IPS-NIHi7 (cell line): ENCODE data around the gene GALNT14.
A peak's percentile ranks its signal among the peaks of the same experiment; 100 is the strongest.

Source experiments
- DNase-seq: peaks from one replicate; pipeline ENCODE4 v3.0.0; 2012; ENCODE audit warnings: mixed read lengths; ENCODE audit errors: extremely low spot score

The GALNT14 gene

GRCh38 chr2:31087491-31087890 lies 50.7 kb downstream of the GALNT14 start:
- no peak for DNase-seq

DNA sequence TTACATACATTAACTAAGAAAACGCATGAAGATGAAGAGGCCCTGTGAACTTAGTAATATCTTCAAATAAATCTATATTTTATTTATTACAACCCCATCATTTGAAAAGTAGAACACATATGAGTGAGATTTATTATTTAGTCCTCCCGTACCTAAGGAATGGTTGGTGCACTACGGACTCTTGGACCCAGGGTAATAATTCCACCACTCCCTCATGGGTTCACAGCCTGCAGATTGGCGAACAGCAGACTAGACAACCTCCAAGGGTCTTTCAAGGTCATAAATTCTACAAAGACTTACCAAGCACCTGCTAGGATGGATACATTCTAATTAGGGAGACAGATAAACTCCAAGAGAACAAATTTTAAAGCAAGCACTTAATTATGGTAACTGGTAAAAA lies 51.6 kb downstream of the GALNT14 start:
- DNase-seq, result no peak

DNA sequence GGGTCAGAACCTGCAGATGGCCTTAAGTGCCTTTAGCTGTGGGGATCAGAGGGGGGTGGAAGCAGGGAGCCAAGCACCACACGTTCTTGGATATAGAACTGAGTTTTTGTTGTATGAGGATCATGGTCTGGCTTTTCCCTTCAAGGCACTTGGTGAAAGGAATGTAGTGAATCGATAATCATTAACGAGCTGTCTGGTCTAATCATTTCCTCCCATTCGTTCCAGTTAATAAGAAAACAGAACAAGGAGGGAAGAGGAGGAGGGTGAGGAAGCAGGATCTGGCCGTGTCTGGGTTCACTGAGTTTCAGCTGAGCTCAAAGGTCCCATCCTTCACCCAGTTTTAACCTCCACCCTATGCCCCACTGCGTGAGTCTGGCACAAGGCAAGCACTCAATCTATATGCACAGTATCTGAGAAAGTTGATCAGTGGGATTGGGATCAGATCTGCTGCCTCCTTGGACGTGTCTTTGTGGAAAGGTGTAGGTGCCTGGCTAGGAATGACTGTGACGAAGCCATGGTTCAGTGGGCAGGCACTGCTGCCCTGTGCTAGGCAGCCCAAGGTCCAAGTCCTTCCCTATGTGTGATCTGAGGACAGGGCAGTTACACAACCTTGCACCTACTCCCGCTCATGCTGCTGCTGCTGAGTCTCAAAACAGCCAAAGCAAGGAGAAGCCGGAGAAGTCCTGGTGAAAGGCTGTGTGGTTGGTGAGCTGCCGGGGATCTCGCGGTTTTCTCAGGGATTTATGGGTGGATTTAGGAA lies 54.8 kb downstream of the GALNT14 start:
- no peak for DNase-seq

DNA sequence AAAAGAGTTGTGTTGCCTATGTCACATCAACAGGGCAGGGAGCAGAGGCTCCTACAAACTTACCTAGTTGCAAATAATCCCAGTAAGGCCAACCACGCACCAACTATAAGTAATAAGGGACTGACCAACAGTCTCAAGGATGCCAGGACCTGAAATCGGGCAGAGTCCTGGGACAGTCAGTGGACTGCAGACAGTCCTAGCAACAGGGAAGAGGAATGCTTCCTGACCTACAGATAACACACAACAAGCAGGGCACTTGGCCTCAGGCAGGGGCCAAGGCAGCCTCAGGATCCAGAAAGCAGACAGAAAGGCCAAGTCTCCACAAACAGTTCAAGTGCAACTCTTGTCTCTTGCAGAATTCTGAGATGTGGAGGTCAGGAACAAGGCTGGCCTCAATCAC lies 56.2 kb downstream of the GALNT14 start:
- no peak for DNase-seq

- DNase-seq, result no peak
These were observed 56.7 kb downstream of the GALNT14 start for GRCh38 chr2:31081492-31081891.

- no peak for DNase-seq
These were observed 57.9 kb downstream of the GALNT14 start for GRCh38 chr2:31080361-31080760.

DNA sequence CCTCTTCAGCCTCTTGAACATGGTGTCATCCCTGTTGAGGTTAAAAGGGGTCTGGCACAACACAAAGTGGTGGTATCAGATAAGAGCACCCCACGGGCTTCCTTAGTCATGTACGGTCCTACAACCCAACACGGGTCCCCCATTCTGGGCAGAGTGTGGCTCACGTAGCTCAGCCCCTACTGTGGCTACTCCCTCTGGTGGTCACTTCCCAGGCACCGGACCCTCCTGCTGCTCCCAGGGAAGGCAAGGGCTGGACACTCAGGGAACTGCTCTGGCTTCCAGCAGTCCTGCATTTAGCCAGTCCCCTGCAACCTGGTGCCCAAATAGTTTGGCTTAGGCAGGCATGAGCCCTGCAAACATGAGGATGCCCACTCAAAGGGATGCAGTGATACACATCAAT lies 58.6 kb downstream of the GALNT14 start:
- DNase-seq, result peak; percentile 86

DNA sequence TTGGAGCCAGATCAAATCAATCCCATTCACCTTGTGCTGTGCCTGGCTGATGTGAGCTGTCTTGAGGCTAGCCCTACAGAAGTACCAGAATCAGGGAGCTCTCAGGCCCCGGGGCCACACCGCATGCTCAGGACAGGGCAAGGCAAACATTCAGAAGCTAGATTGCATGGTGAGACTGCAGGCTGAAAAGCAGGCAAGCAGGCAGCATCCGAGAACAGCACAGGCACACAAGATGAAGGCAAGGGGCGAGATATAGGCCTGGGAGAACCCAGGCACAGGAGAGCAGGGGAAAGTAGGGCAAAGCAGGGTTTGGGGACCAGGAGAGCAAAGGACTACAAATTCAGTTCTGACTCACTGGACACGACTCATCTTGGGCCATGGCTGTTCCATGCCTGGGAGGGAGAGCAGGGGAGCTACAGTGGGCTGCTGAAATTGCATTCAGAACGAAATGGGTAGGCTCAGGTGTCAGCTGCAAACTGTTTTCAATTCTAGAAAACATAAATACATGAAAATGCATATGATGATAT lies 59.6 kb downstream of the GALNT14 start:
- DNase-seq, result no peak

- no peak for DNase-seq
These were observed 60.2 kb downstream of the GALNT14 start for GRCh38 chr2:31078011-31078410.

DNA sequence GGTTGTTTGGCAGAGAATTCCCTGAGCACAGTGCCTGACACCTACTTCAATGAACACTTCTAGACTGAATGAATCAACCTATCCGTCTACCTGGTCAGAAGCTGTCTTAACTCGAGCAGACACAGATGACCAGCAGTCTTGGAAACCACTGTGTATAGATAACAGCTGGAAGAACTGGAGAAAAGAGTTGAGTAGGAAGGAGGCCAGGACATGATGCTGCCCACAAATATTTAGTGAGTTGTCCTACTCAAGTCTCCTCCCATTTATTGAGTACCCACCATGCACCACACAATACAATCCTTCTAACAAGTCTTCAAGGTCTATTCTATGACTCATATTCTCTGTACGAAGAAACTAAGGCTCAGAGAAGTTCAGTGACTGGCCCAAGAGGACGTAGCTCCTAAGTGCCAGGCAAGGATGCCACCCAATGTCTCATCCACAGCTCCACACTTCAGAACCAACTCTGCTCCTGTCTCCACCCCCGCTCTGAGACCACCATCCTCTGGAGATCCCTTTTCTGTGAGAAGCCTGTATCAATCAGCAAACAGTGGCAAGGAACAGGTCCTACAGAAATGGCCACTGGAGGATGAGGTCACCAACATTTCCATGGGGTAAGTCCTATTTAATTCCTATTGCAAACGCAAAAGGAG lies 62.2 kb downstream of the GALNT14 start:
- no peak for DNase-seq

DNA sequence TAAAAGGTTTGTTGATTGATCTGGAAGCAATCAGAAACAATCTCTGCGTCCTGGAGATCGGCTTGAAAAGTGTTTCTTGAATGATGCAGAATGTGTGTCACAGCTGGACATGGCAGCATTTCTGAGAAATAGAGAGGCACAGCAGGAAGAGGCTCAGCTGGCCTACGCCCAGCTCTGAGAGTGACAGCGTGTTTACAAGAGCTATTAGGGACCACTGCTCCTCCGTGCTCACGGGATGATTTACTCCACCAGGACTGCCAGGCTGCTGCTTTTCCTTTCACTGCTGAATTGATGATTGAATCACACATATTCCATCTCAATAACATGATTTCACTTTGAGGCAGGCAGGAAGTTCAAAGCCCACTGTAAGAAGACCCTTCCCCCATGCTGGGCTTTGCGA lies 62.8 kb downstream of the GALNT14 start:
- no peak for DNase-seq

DNA sequence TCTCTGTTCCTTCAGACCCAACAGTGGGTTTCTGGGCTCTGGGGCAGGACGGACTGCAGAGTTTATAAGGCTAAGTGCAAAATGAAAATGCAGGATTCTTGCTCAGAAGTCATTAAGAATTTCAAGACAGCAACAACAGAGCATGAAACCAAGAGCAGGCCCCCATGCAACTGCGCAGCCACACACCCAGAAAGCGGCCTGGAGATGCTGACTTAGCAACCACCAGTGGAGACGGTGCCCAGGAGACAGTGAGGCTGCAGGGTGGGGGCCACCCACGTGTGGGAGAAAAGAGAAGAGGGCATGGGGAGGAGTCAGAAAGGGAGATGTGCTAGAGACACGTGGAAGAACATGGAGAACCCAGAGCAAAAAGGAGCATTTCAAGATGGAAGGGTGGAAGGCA lies 66.5 kb downstream of the GALNT14 start:
- DNase-seq, result no peak

- DNase-seq, result no peak
These were observed 67.7 kb downstream of the GALNT14 start for GRCh38 chr2:31070339-31071125.

- DNase-seq, result no peak
These were observed 68.5 kb downstream of the GALNT14 start for GRCh38 chr2:31069643-31070325.

DNA sequence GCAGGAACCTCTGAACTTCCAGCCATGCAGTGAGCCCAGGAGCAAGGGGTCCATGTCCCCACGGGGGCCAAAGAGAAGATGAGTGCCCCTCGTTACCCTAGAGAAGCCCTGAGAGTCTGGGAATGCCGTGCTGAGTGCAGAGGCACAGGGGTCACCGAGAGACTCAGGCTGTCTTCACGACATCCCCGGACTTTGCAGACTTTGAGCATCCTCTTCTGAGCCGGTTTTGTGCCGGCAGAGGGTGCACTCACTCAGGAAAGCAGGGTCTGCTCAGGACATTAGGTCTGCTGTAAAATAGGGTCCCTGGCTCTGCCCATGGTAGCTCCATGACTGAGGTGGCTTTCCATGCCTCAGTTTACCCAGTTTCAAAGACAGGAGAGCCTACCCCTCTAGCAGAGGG lies 71.0 kb downstream of the GALNT14 start:
- no peak for DNase-seq

GRCh38 chr2:31066551-31066950 lies 71.7 kb downstream of the GALNT14 start:
- DNase-seq, result no peak

- no peak for DNase-seq
These were observed 72.2 kb downstream of the GALNT14 start for GRCh38 chr2:31066086-31066485.

DNA sequence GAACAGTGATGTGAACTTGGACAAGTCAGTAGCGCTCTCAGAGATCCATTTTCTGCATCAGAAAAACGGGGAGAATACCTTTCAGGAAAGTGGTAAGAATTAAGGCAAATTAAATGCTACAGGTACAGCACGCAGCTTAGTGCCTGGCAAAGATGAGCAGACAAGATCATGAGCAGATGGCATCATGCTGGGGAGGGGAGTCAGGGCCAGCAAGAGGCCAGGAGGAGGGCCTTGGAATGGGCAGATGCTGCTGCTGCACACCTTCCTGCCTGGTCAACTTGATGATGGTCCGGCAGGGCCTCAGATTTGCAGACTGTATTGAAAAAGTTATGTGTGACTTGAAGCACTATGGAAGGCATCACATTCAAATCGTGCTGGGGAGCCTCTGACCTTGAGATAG lies 72.9 kb downstream of the GALNT14 start:
- no peak for DNase-seq

DNA sequence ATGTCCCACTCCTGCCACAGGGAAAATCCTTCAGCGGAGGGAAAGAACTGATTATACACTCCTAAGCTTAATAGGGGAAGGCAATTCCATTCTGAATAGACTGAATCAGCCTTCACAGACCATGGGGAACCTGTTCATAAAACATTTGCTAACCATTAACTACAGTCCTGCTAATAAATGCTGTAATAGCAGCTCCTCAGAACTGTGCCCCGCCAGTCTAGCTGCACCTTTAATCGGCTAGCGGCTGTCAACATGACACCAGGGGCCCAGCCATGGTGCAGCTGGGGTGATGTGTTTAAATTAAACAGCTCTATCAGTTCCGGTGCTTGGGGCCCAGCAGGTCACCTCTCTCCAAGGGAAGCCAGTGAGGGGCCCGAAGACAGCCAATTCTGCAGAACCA lies 77.8 kb downstream of the GALNT14 start:
- no peak for DNase-seq

DNA sequence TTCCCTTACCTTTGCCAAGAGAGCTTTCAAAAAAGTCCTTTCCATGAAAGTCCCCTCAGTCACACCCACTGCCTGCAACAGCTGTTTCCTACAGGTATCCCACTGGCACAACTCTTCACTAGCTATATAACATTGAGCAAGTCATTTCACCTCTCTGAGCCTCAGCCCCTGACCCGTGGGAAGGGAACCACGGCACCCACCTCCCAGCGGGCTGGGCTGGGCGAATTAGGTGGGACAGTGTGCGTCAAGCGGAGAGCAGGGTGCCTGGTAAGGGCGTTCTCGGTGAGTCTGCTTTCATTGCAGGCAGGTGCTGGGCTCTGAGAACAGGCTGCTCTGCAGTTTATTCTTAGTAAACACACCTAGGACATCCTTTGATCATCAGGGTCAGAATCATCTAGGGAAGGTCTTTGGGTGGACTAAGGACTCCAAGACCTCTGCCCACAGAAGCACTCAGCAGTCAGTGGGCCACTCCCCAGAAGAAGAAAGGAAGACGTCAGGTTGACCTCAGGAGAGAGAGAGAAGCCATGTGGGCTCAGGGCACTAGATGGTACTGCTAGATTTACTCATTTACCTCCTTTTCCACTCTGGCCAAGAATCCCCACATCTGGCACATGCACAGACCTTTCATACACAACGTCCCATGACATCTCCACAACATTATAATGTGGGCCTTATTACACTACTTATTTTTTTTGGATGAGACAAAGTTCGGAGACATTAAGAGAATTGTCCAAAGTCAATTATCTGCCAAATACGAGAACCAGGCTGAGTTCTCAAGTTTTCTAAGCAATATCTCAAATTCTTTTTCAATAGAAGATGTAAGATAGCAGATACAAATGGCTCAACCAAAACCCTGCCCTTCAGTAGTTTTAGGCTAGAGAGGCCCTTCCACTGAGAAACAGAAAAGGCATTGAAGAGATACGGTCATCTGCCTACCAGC lies 79.9 kb downstream of the GALNT14 start:
- no peak for DNase-seq

- DNase-seq, result no peak
These were observed 80.5 kb downstream of the GALNT14 start for GRCh38 chr2:31057691-31058090.
